HepG2 (cell line): ENCODE measurements around the gene DNAAF1. TPM values are rescaled to one million over a fixed set of nuclear protein-coding genes. Genes with fewer than 3 reads are reported as not detected.

Experiments
- FOXM1 ChIP-seq: sonication (generic); formaldehyde crosslinking; IDR thresholded peaks from 2 replicates; pipeline ENCODE4 v1.5.0; 2020; ENCODE audit warnings: missing genetic modification reagents
- HNF4A ChIP-seq: sonication (generic); formaldehyde crosslinking; IDR thresholded peaks from 2 replicates; pipeline ENCODE4 v1.4.0; 2020; ENCODE audit warnings: missing genetic modification reagents
- NFE2L2 ChIP-seq: fragments of 150-350 bp; IDR thresholded peaks from 2 replicates; pipeline ENCODE4 v1.6.1; 2014; ENCODE audit warnings: low read length
- NFKB2 ChIP-seq: sonication (generic); formaldehyde crosslinking; IDR thresholded peaks from 2 replicates; pipeline ENCODE4 v1.4.0; 2020; ENCODE audit warnings: missing genetic modification reagents, borderline replicate concordance
- PAWR ChIP-seq: sonication (generic); formaldehyde crosslinking; IDR thresholded peaks from 2 replicates; pipeline ENCODE4 v1.4.0; 2020; ENCODE audit warnings: missing genetic modification reagents, mild to moderate bottlenecking, borderline replicate concordance
- RERE ChIP-seq: IDR thresholded peaks from 2 replicates; pipeline ENCODE4 v1.6.1; 2016; ENCODE audit warnings: low read depth, missing genetic modification reagents, missing compliant biosample characterization
- RFXAP ChIP-seq: sonication (generic); formaldehyde crosslinking; IDR thresholded peaks from 2 replicates; pipeline ENCODE4 v1.4.0; 2020; ENCODE audit warnings: missing genetic modification reagents, borderline replicate concordance
- SMARCE1 ChIP-seq: fragments of 450-650 bp; IDR thresholded peaks from 2 replicates; pipeline ENCODE4 v1.6.1; 2017; ENCODE audit warnings: borderline replicate concordance
- ZFYVE20 ChIP-seq: sonication (generic); formaldehyde crosslinking; IDR thresholded peaks from 2 replicates; pipeline ENCODE4 v1.8.0; 2023; ENCODE audit warnings: low read depth, mild to moderate bottlenecking, moderate library complexity, missing genetic modification reagents, borderline replicate concordance
- ZNF30 ChIP-seq: sonication (generic); formaldehyde crosslinking; IDR thresholded peaks from 2 replicates; pipeline ENCODE4 v1.5.0; 2020; ENCODE audit warnings: mild to moderate bottlenecking, missing genetic modification reagents
- ZNF331 ChIP-seq: sonication (generic); formaldehyde crosslinking; IDR thresholded peaks from 2 replicates; pipeline ENCODE4 v1.4.0; 2020; ENCODE audit warnings: missing genetic modification reagents
- polyA plus RNA-seq, 8 experiments: library from polyadenylated mRNA; depleted of rRNA in 3 of 8; stranded (reverse) in 7 of 8; unstranded in 1 of 8; fragments of >200 nt; fragmentation: Illumina TruSeq in 4 of 8; extraction: Trizol in 4 of 8; gene quantifications; 2 replicates each; pipeline versions ENCODE4 v1.2.1 to v1.2.3, GENCODE V29; 2011 to 2016; ENCODE audit warnings: low read depth in 4 of 8, missing spikeins in 1 of 8, mixed read lengths in 1 of 8; ENCODE audit not compliant: insufficient read depth in 1 of 8
- total RNA-seq, 5 experiments: library from RNA; depleted of rRNA; stranded (reverse); fragments of >200 nt; fragmentation: Illumina TruSeq; extraction: Trizol; gene quantifications; 2 replicates each; pipeline ENCODE4 v1.2.3, GENCODE V29; 2016; ENCODE audit warnings: low read depth in 1 of 5
- TF ChIP-seq, protein P1 (sequence below): sonication (generic); formaldehyde crosslinking; IDR thresholded peaks from 2 replicates; pipeline ENCODE4 v1.5.0; 2020; ENCODE audit warnings: mild to moderate bottlenecking, missing genetic modification reagents, borderline replicate concordance
- TF ChIP-seq, protein P2 (sequence below): sonication (generic); formaldehyde crosslinking; IDR thresholded peaks from 2 replicates; pipeline ENCODE4 v1.9.0; 2021; ENCODE audit warnings: missing genetic modification reagents, mild to moderate bottlenecking, borderline replicate concordance
- TF ChIP-seq, protein P3 (sequence below): sonication (generic); formaldehyde crosslinking; IDR thresholded peaks from 2 replicates; pipeline ENCODE4 v1.9.0; 2022; ENCODE audit warnings: missing genetic modification reagents, mild to moderate bottlenecking, borderline replicate concordance

The DNAAF1 gene
- total and polyA plus RNA-seq, 2 of the 13 experiments (the other 11 are each of a cell fraction or from before 2014, with no cell fraction given): 0.04 TPM; not detected in 1

DNA sequence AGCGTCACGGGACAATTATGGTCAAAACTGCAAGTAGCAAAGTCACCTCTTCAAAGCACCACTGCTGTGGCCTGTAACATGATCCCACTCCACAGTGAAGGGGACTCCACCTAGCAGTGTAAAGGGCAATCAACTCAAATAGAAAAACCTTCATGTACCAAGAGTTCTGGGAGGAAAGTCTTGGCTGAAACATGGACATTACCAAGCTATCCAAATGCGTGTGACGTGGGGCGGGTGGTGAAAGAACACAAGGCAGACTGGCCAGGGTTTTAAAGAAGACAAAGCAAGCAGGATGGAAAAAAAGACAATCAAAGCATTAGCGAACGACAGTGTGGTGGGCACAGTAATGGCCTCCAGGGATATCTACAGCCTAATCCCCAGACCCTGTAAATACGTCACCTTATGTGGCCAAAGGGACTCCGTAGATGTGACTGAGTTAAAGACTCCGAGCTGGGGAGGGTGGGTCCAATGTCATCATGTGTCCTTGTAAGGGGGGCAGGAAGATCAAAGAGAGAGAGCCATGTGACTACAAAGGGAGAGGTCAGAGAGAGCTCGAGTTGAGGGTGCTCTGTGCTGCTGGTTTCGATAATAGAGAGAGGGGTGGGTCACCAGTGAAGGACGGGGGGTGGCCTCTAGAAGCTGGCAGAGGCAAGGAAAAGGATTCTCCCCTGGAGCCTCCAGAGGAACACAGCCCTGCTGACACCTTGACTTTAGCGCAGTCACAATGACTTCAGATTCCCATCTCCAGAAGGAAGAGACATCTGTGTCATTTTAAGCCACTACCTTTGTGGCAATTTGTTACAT lies 6.1 kb upstream of the DNAAF1 start (continued):
- TF ChIP-seq, protein P1, sequence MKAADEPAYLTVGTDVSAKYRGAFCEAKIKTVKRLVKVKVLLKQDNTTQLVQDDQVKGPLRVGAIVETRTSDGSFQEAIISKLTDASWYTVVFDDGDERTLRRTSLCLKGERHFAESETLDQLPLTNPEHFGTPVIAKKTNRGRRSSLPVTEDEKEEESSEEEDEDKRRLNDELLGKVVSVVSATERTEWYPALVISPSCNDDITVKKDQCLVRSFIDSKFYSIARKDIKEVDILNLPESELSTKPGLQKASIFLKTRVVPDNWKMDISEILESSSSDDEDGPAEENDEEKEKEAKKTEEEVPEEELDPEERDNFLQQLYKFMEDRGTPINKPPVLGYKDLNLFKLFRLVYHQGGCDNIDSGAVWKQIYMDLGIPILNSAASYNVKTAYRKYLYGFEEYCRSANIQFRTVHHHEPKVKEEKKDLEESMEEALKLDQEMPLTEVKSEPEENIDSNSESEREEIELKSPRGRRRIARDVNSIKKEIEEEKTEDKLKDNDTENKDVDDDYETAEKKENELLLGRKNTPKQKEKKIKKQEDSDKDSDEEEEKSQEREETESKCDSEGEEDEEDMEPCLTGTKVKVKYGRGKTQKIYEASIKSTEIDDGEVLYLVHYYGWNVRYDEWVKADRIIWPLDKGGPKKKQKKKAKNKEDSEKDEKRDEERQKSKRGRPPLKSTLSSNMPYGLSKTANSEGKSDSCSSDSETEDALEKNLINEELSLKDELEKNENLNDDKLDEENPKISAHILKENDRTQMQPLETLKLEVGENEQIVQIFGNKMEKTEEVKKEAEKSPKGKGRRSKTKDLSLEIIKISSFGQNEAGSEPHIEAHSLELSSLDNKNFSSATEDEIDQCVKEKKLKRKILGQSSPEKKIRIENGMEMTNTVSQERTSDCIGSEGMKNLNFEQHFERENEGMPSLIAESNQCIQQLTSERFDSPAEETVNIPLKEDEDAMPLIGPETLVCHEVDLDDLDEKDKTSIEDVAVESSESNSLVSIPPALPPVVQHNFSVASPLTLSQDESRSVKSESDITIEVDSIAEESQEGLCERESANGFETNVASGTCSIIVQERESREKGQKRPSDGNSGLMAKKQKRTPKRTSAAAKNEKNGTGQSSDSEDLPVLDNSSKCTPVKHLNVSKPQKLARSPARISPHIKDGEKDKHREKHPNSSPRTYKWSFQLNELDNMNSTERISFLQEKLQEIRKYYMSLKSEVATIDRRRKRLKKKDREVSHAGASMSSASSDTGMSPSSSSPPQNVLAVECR: peak; percentile 81; the same call in 1 of the 2 replicates
- TF ChIP-seq PAWR (CRISPR knock-in tag) (no peak), NFKB2 (CRISPR knock-in tag) (no peak; the same call in 1 of the 2 replicates), ZNF331 (peak; percentile 59; the same call in 1 of the 2 replicates), FOXM1 (no peak), SMARCE1 (no peak), NFE2L2 (no peak; the same call in 1 of the 2 replicates), ZNF30 (CRISPR knock-in tag) (no peak), HNF4A (peak; percentile 78), ZFYVE20 (no peak), RFXAP (CRISPR knock-in tag) (peak; percentile 76; the same call in 1 of the 2 replicates), RERE (CRISPR knock-in tag) (peak; percentile 72; the same call in 1 of the 2 replicates)
- TF ChIP-seq, protein P2, sequence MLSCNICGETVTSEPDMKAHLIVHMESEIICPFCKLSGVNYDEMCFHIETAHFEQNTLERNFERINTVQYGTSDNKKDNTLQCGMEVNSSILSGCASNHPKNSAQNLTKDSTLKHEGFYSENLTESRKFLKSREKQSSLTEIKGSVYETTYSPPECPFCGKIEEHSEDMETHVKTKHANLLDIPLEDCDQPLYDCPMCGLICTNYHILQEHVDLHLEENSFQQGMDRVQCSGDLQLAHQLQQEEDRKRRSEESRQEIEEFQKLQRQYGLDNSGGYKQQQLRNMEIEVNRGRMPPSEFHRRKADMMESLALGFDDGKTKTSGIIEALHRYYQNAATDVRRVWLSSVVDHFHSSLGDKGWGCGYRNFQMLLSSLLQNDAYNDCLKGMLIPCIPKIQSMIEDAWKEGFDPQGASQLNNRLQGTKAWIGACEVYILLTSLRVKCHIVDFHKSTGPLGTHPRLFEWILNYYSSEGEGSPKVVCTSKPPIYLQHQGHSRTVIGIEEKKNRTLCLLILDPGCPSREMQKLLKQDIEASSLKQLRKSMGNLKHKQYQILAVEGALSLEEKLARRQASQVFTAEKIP (CRISPR knock-in tag): no peak
- TF ChIP-seq, protein P3, sequence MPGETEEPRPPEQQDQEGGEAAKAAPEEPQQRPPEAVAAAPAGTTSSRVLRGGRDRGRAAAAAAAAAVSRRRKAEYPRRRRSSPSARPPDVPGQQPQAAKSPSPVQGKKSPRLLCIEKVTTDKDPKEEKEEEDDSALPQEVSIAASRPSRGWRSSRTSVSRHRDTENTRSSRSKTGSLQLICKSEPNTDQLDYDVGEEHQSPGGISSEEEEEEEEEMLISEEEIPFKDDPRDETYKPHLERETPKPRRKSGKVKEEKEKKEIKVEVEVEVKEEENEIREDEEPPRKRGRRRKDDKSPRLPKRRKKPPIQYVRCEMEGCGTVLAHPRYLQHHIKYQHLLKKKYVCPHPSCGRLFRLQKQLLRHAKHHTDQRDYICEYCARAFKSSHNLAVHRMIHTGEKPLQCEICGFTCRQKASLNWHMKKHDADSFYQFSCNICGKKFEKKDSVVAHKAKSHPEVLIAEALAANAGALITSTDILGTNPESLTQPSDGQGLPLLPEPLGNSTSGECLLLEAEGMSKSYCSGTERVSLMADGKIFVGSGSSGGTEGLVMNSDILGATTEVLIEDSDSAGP (CRISPR knock-in tag): peak; percentile 64; the same call in 1 of the 2 replicates
